ENCODE measurements around the gene SEMA6B.

SEMA6B gene

DNA sequence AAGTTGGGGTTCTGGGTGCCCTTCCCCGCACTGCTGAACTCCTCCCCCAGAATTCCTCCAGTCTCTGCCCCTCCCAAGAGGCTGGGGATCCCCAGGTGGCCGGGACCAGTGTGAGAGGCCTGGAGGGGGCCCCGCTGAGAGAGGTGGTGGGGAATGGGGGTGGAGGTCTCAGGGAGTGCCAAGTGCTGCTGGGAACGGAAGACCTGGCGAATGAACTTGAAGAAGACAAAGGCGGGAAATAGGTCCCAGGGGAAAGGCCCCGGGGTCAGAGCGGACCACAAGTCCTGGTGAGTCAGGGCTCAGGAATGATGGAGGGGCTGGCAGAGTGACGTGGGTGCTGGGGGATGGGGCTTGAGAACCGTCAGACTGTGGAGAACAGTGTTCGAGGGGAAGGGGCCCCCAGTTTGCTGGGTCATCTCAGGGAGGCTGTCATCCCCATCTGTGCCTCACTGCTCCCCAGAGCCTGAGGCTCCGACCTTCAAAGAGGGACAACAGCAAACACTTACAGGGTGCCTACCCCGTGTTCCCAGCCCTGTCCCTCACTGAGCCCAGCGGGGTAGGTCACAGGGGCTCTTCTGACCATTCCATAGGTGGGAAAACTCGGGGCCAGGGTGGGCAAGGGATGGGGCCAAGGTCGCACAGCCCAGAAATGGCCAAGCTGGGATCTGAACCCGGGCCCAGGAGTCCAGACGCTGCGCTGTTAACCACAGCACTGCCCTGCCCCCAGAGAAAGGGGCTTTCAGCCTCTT is 16.0 kb upstream of the SEMA6B start (continued):
- TF ChIP-seq, protein P1, sequence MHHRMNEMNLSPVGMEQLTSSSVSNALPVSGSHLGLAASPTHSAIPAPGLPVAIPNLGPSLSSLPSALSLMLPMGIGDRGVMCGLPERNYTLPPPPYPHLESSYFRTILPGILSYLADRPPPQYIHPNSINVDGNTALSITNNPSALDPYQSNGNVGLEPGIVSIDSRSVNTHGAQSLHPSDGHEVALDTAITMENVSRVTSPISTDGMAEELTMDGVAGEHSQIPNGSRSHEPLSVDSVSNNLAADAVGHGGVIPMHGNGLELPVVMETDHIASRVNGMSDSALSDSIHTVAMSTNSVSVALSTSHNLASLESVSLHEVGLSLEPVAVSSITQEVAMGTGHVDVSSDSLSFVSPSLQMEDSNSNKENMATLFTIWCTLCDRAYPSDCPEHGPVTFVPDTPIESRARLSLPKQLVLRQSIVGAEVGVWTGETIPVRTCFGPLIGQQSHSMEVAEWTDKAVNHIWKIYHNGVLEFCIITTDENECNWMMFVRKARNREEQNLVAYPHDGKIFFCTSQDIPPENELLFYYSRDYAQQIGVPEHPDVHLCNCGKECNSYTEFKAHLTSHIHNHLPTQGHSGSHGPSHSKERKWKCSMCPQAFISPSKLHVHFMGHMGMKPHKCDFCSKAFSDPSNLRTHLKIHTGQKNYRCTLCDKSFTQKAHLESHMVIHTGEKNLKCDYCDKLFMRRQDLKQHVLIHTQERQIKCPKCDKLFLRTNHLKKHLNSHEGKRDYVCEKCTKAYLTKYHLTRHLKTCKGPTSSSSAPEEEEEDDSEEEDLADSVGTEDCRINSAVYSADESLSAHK (tag by site-specific recombination; IDR thresholded peaks at IDR 0.05) = peak; percentile 41; the same call in 1 of the 2 replicates
- no peak for TF ChIP-seq ZNF311 (tag by site-specific recombination; IDR thresholded peaks at IDR 0.05; ENCODE audit: borderline replicate concordance)
- TF ChIP-seq TRIM28 (IDR thresholded peaks at IDR 0.05; ENCODE audit: borderline replicate concordance, low read length) = no peak
- TF ChIP-seq ZBTB7A (tag by site-specific recombination; IDR thresholded peaks at IDR 0.05; ENCODE audit: low read depth) = peak; percentile 29; the same call in 1 of the 2 replicates
- TF ChIP-seq ZNF639 (tag by site-specific recombination; IDR thresholded peaks at IDR 0.05) = peak; percentile 97
- TF ChIP-seq, protein P2, sequence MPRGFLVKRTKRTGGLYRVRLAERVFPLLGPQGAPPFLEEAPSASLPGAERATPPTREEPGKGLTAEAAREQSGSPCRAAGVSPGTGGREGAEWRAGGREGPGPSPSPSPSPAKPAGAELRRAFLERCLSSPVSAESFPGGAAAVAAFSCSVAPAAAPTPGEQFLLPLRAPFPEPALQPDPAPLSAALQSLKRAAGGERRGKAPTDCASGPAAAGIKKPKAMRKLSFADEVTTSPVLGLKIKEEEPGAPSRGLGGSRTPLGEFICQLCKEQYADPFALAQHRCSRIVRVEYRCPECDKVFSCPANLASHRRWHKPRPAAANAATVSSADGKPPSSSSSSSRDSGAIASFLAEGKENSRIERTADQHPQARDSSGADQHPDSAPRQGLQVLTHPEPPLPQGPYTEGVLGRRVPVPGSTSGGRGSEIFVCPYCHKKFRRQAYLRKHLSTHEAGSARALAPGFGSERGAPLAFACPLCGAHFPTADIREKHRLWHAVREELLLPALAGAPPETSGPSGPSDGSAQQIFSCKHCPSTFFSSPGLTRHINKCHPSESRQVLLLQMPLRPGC (tag by site-specific recombination; IDR thresholded peaks at IDR 0.05) = peak; percentile 96
- TF ChIP-seq ZBTB1 (tag by site-specific recombination; IDR thresholded peaks at IDR 0.05) = 0 out of 2 replicates have a peak, but pooled peaks have one; percentile 16
- TF ChIP-seq, protein P3, sequence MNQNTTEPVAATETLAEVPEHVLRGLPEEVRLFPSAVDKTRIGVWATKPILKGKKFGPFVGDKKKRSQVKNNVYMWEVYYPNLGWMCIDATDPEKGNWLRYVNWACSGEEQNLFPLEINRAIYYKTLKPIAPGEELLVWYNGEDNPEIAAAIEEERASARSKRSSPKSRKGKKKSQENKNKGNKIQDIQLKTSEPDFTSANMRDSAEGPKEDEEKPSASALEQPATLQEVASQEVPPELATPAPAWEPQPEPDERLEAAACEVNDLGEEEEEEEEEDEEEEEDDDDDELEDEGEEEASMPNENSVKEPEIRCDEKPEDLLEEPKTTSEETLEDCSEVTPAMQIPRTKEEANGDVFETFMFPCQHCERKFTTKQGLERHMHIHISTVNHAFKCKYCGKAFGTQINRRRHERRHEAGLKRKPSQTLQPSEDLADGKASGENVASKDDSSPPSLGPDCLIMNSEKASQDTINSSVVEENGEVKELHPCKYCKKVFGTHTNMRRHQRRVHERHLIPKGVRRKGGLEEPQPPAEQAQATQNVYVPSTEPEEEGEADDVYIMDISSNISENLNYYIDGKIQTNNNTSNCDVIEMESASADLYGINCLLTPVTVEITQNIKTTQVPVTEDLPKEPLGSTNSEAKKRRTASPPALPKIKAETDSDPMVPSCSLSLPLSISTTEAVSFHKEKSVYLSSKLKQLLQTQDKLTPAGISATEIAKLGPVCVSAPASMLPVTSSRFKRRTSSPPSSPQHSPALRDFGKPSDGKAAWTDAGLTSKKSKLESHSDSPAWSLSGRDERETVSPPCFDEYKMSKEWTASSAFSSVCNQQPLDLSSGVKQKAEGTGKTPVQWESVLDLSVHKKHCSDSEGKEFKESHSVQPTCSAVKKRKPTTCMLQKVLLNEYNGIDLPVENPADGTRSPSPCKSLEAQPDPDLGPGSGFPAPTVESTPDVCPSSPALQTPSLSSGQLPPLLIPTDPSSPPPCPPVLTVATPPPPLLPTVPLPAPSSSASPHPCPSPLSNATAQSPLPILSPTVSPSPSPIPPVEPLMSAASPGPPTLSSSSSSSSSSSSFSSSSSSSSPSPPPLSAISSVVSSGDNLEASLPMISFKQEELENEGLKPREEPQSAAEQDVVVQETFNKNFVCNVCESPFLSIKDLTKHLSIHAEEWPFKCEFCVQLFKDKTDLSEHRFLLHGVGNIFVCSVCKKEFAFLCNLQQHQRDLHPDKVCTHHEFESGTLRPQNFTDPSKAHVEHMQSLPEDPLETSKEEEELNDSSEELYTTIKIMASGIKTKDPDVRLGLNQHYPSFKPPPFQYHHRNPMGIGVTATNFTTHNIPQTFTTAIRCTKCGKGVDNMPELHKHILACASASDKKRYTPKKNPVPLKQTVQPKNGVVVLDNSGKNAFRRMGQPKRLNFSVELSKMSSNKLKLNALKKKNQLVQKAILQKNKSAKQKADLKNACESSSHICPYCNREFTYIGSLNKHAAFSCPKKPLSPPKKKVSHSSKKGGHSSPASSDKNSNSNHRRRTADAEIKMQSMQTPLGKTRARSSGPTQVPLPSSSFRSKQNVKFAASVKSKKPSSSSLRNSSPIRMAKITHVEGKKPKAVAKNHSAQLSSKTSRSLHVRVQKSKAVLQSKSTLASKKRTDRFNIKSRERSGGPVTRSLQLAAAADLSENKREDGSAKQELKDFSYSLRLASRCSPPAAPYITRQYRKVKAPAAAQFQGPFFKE (tag by site-specific recombination; IDR thresholded peaks at IDR 0.05; ENCODE audit: borderline replicate concordance) = no peak
- TF ChIP-seq ZNF488 (tag by site-specific recombination; IDR thresholded peaks at IDR 0.05) = no peak
- no peak for TF ChIP-seq ZNF416 (tag by site-specific recombination; IDR thresholded peaks at IDR 0.05)
- TF ChIP-seq ZNF514 (tag by site-specific recombination; IDR thresholded peaks at IDR 0.05) = no peak
- no peak for TF ChIP-seq ZNF768 (tag by site-specific recombination; IDR thresholded peaks at IDR 0.05)
- TF ChIP-seq ZNF132 (tag by site-specific recombination; IDR thresholded peaks at IDR 0.05; ENCODE audit: borderline replicate concordance) = no peak
- no peak for TF ChIP-seq ZNF624 (tag by site-specific recombination; IDR thresholded peaks at IDR 0.05)
- TF ChIP-seq ZNF302 (tag by site-specific recombination; IDR thresholded peaks at IDR 0.05; ENCODE audit: low read depth) = no peak
- TF ChIP-seq ZNF350 (tag by site-specific recombination; IDR thresholded peaks at IDR 0.05) = no peak
- TF ChIP-seq ZNF600 (tag by site-specific recombination; IDR thresholded peaks at IDR 0.05) = 0 out of 2 replicates have a peak, but pooled peaks have one; percentile 24
- no peak for TF ChIP-seq ZNF18 (tag by site-specific recombination; IDR thresholded peaks at IDR 0.05)
- TF ChIP-seq ZNF501 (tag by site-specific recombination; IDR thresholded peaks at IDR 0.05) = no peak

Measured in HEK293 (cell line).